ENCODE measurements around the gene FAM13A.

- TF ChIP-seq CTCF (IDR thresholded peaks at IDR 0.05) (no peak), EZH2phosphoT487 (IDR thresholded peaks at IDR 0.05) (no peak), EZH2 (IDR thresholded peaks at IDR 0.05) (no peak)
These were observed 563 bp downstream of the FAM13A start for GRCh38 chr4:89056292-89056952.

Measured in neural progenitor cell (in vitro differentiated cells).